ENCODE data around the gene TBCC.

The TBCC gene

GRCh38 chr6:42696526-42697267 is 49.2 kb downstream of the TBCC start:
- DNase-seq (ENCODE audit: low read depth in 1 of 2, low spot score in 1 of 2), result no peak

GRCh38 chr6:42694586-42694985 is 51.3 kb downstream of the TBCC start:
- no peak for DNase-seq (ENCODE audit: low read depth in 1 of 2, low spot score in 1 of 2)
